ENCODE data around the gene VIT.

The VIT gene

DNA sequence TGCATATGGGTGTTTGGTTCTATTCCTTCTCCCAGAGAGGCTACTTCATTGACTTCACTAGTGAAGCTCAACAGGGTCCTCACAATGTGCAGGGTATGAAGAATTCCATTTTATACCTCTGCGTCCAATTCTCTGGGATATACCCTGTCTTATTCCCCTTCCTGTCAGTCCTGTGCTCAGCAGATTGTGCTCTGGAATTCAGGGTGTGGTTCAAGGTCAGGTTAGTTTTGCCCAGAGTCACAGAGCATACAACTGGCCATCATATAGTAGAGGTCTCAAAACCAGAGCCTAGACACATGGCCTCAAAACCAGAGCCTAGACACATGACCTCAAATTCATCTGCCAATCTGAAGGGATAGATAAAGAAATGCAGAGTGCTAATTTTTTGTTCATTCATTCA lies 38.8 kb upstream of the VIT start:
- no peak overlapping the region for H3K4me3 ChIP-seq (ENCODE audit: low read depth, low read length)
- no peak for DNase-seq (ENCODE audit: low read depth)
- in situ Hi-C loops (cut with HindIII; ENCODE audit: low sequenced_read_pairs), result loop anchor here (25.0 kb wide), 2 partner anchors 145 to 320 kb away; no protein-coding TSS in a partner anchor
- no peak for TF ChIP-seq CTCF (IDR thresholded peaks at IDR 0.05; ENCODE audit: low read depth, low read length, missing control alignments)

- no peak for TF ChIP-seq CTCF (IDR thresholded peaks at IDR 0.05; ENCODE audit: low read depth, low read length, missing control alignments)
- no peak for DNase-seq (ENCODE audit: low read depth)
- no peak overlapping the region for H3K4me3 ChIP-seq (ENCODE audit: low read depth, low read length)
- in situ Hi-C loops (cut with HindIII; ENCODE audit: low sequenced_read_pairs), result loop anchor here (25.0 kb wide), 2 partner anchors 146 to 321 kb away; no protein-coding TSS in a partner anchor
Measured at GRCh38 chr2:36658277-36658748, 38.2 kb upstream of the VIT start.

DNA sequence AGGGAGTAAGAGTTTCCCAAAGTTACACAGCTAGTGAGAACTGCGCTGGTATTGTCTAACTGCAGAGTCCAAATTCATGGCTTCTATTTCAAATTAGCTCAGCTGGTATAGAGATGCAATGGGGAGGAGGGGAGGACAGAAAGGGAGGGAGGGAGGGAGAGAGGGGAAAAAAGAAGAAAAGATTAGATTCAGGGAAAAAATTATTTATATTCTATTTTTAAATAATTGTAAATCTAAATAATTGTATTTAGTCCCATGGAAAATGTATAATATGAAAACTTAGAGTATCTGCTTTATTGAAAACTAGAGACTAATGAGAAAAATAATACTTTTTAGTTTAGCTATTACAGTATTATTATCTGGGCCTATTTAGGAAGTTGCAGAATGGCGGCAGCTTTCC lies 37.3 kb upstream of the VIT start:
- TF ChIP-seq CTCF (IDR thresholded peaks at IDR 0.05; ENCODE audit: low read depth, low read length, missing control alignments), result no peak
- in situ Hi-C loops (cut with HindIII; ENCODE audit: low sequenced_read_pairs), result loop anchor here (25.0 kb wide), 2 partner anchors 147 to 322 kb away; no protein-coding TSS in a partner anchor
- H3K4me3 ChIP-seq (ENCODE audit: low read depth, low read length), result no peak overlapping the region
- DNase-seq (ENCODE audit: low read depth), result no peak

DNA sequence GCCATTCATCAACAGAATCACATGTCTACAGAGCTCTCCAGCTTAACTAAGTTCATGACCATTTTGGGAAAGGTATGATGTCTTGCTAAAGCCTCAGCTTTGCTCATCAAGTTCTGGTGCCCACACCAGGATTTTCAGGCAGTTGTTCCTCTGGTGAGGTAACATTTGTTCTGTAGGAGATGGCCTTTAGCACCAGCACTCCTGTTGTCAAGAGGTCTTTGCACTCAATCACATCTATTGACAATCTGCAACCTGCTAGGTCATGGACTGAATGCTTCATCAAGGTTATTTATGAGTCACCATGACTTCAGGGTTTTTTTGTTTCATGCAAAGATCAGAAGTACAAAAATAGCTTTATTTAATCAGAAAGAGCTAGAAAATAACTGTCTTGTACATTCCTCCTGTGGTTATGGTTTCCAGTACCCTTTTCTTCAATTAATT lies 36.6 kb upstream of the VIT start:
- DNase-seq (ENCODE audit: low read depth), result no peak
- in situ Hi-C loops (cut with HindIII; ENCODE audit: low sequenced_read_pairs), result loop anchor here (25.0 kb wide), 2 partner anchors 148 to 323 kb away; no protein-coding TSS in a partner anchor
- no peak overlapping the region for H3K4me3 ChIP-seq (ENCODE audit: low read depth, low read length)
- TF ChIP-seq CTCF (IDR thresholded peaks at IDR 0.05; ENCODE audit: low read depth, low read length, missing control alignments), result no peak

- in situ Hi-C loops (cut with HindIII; ENCODE audit: low sequenced_read_pairs), result loop anchor here (25.0 kb wide), 2 partner anchors 150 to 325 kb away; no protein-coding TSS in a partner anchor
- DNase-seq (ENCODE audit: low read depth), result no peak
- H3K4me3 ChIP-seq (ENCODE audit: low read depth, low read length), result no peak overlapping the region
- TF ChIP-seq CTCF (IDR thresholded peaks at IDR 0.05; ENCODE audit: low read depth, low read length, missing control alignments), result no peak
Measured at GRCh38 chr2:36662638-36663037, 33.9 kb upstream of the VIT start.

- H3K4me3 ChIP-seq (ENCODE audit: low read depth, low read length), result no peak overlapping the region
- in situ Hi-C loops (cut with HindIII; ENCODE audit: low sequenced_read_pairs), result loop anchor here (25.0 kb wide), 2 partner anchors 151 to 326 kb away; no protein-coding TSS in a partner anchor
- no peak for DNase-seq (ENCODE audit: low read depth)
- TF ChIP-seq CTCF (IDR thresholded peaks at IDR 0.05; ENCODE audit: low read depth, low read length, missing control alignments), result no peak
Measured at GRCh38 chr2:36663295-36663694, 33.2 kb upstream of the VIT start.

Measured in astrocyte of the cerebellum (primary cell).